GM19025 (cell line): ENCODE data around the gene CCDC28B.
A peak's percentile ranks its signal among the peaks of the same experiment; 100 is the strongest.

ENCODE experiments used
- ATAC-seq: cut with Tn5 transposase; IDR thresholded peaks from one replicate; pipeline ENCODE4 v1.9.1; 2021; ENCODE audit warnings: mild to moderate bottlenecking, low read depth, moderate library complexity; ENCODE audit not compliant: unreplicated experiment

Gene CCDC28B

DNA sequence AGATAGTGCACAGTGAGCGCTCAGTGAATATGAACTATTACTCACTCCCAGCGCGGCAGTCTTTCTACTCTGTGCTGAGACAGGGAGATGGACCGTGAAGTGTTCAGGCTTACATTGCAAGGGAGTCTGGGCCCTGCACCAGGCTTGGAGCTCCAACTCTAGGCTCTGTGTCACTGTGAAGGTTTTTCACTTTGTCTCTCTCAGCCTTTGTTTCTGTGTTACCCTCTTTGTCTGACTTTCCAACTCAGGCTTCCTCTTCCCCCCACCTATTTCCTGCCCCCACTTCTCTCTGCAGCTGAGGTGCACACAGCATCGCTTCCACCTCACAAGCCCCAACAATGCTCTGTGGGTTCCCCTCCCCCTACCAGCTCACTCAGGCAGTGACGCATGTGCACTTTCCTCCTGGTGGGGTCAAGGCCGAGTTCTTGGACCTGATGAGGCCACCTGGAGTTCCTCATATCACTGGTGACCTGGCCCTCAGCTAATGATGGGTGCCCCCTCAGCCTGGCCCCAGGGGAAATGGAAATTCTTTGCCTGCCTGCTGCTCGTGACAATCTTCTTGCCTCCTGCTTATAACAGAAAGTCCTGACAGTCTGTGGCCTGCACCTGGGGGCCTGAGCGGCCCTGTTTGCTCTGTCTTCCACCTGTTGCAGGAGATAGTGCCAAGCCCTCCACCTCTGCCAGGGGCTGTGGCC is 49.6 kb downstream of the CCDC28B start:
- ATAC-seq: peak; percentile 44

- no peak for ATAC-seq
Measured at GRCh38 chr1:32250893-32251716, 50.7 kb downstream of the CCDC28B start, which contains the start of gene LCK. Gene LCK, plus strand, starts transcription at chr1:32251265. Its CDS starts 23,065 bp downstream, at chr1:32274330.
